WI38 (cell line): ENCODE results near the gene HNRNPH1.

Experiments used
- H3K4me3 ChIP-seq: 2 replicates; pipeline ENCODE4 v1.5.1; 2011; ENCODE audit warnings: low read depth, mild to moderate bottlenecking, control low read depth, low read length
- CTCF ChIP-seq: IDR thresholded peaks from 2 replicates; pipeline ENCODE4 v1.5.1; 2012; ENCODE audit warnings: low read depth, mild to moderate bottlenecking, control low read depth, low read length

Gene HNRNPH1

GRCh38 chr5:179619776-179620175, 3.7 kb downstream of the HNRNPH1 start:
- H3K4me3 ChIP-seq = peak overlapping the region; percentile 80
- no peak for TF ChIP-seq CTCF

GRCh38 chr5:179618923-179619554, 4.4 kb downstream of the HNRNPH1 start:
- H3K4me3 ChIP-seq = peak overlapping the region; percentile 80; the same call in 1 of the 2 replicates
- TF ChIP-seq CTCF = no peak

- no peak overlapping the region for H3K4me3 ChIP-seq
These were observed 5.5 kb downstream of the HNRNPH1 start for GRCh38 chr5:179617930-179618329.

GRCh38 chr5:179616002-179616594, 7.4 kb downstream of the HNRNPH1 start:
- no peak overlapping the region for H3K4me3 ChIP-seq
- no peak for TF ChIP-seq CTCF

More at GRCh38 chr5:179617930-179618329, 5.5 kb downstream of the HNRNPH1 start:
- no peak for TF ChIP-seq CTCF

GRCh38 chr5:179615203-179615602, 8.3 kb downstream of the HNRNPH1 start:
- no peak for TF ChIP-seq CTCF
- H3K4me3 ChIP-seq = no peak overlapping the region

GRCh38 chr5:179614745-179615144, 8.7 kb downstream of the HNRNPH1 start:
- no peak for TF ChIP-seq CTCF

GRCh38 chr5:179613460-179614071, 9.9 kb downstream of the HNRNPH1 start:
- H3K4me3 ChIP-seq = no peak overlapping the region
- TF ChIP-seq CTCF = no peak

More at GRCh38 chr5:179614745-179615144, 8.7 kb downstream of the HNRNPH1 start:
- H3K4me3 ChIP-seq = no peak overlapping the region
